ENCODE data around the gene MGST2. TPM values are rescaled to one million over a fixed set of nuclear protein-coding genes. Genes with fewer than 3 reads are reported as not detected.

The MGST2 gene
- total and polyA plus RNA-seq, 4 donors = 51.7 to 171 (median 60.1) TPM

DNA sequence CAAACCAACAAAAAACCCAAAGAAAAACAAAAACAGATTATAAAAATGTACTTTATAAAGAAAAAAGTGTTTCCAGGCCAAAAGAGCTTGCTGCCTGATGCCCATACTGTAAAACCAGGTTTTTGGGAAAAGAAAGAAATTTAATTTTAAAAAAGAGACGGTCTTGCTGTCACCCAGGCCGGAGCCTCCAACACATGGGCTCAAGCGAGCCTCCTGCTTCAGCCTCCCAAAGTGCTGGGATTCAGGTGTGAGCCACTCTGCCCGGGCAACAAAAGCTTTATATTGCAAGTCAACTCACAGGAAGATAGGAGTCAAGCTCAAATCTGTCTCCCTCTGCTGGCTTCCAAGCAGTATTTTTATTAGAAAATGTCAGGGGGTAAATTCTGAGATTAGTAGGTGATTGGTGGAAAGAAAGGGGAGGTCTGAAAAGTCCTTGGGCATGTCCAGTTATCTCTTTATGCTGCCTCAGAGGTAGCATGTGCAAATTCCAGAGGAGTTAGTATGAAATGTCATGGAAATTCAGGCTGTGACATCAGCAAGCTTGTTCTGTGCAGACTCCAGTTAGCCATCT is 39.4 kb downstream of the MGST2 start:
- no peak overlapping the region for H3K27ac ChIP-seq (ENCODE audit: low read depth in 1 of 2, low read length in 1 of 2)
- 97 to 98% methylated on average over 4 of the region's 4 CpGs for WGBS, 2 donors
- peaks cover 0 to 4% (median 0%) of the 10 kb centered on the region in 5 donors for H3K4me1 ChIP-seq (ENCODE audit: control insufficient read depth in 5 of 5, insufficient read depth in 5 of 5, low read length in 5 of 5)
- TF ChIP-seq, protein P1, sequence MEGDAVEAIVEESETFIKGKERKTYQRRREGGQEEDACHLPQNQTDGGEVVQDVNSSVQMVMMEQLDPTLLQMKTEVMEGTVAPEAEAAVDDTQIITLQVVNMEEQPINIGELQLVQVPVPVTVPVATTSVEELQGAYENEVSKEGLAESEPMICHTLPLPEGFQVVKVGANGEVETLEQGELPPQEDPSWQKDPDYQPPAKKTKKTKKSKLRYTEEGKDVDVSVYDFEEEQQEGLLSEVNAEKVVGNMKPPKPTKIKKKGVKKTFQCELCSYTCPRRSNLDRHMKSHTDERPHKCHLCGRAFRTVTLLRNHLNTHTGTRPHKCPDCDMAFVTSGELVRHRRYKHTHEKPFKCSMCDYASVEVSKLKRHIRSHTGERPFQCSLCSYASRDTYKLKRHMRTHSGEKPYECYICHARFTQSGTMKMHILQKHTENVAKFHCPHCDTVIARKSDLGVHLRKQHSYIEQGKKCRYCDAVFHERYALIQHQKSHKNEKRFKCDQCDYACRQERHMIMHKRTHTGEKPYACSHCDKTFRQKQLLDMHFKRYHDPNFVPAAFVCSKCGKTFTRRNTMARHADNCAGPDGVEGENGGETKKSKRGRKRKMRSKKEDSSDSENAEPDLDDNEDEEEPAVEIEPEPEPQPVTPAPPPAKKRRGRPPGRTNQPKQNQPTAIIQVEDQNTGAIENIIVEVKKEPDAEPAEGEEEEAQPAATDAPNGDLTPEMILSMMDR (IDR thresholded peaks at IDR 0.05; ENCODE audit: control extremely low read depth, extremely low read depth) = no peak
- DNase-seq = no peak
- no peaks in the 10 kb centered on the region for H3K27me3 ChIP-seq (ENCODE audit: control insufficient read depth in 3 of 3, insufficient read depth in 3 of 3, low read length in 2 of 3)
- ATAC-seq (ENCODE audit: insufficient read depth, low FRiP score) = no peak
- peaks cover 3 to 18% (median 7%) of the 10 kb centered on the region in 4 donors for H3K36me3 ChIP-seq (ENCODE audit: control insufficient read depth in 4 of 4, insufficient read depth in 4 of 4, low read length in 4 of 4)
- no peaks in the 10 kb centered on the region for H3K9me3 ChIP-seq (ENCODE audit: control insufficient read depth in 4 of 4, insufficient read depth in 3 of 4, low read length in 3 of 4)
- H3K4me3 ChIP-seq = no peak overlapping the region
- H3K9ac ChIP-seq (ENCODE audit: insufficient read depth in 1 of 2, low read length in 2 of 2) = no peak overlapping the region

DNA sequence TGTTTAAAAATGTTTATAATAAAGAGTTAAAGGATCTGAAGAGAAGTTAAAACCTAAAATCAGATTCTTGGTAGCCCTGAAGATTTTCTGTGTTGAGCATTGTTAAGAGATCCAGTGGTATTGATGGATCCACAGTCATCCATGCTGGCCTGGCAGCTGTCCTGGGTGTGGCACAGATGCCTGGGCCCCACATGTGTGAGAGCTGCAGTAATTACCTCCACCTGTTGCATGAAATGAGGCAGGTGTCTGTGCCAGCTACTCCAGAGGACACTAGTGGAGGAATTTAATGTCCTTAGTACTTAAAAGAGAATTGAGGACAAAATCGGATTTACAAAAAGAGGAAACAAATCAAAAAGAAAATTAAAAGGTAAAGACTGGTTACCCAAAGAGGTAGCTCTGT is 44.0 kb downstream of the MGST2 start:
- Histone ChIP-seq H3K36me3 (ENCODE audit: control insufficient read depth in 4 of 4, insufficient read depth in 4 of 4, low read length in 4 of 4) (peaks cover 0 to 5% (median 2%) of the 10 kb centered on the region in 4 donors), H3K9ac (ENCODE audit: insufficient read depth in 1 of 2, low read length in 2 of 2) (no peak overlapping the region), H3K9me3 (ENCODE audit: control insufficient read depth in 4 of 4, insufficient read depth in 3 of 4, low read length in 3 of 4) (no peaks in the 10 kb centered on the region), H3K27me3 (ENCODE audit: control insufficient read depth in 3 of 3, insufficient read depth in 3 of 3, low read length in 2 of 3) (no peaks in the 10 kb centered on the region), H3K4me1 (ENCODE audit: control insufficient read depth in 5 of 5, insufficient read depth in 5 of 5, low read length in 5 of 5) (peaks cover 0 to 8% (median 0%) of the 10 kb centered on the region in 5 donors), H3K4me3 (no peak overlapping the region), H3K27ac (ENCODE audit: low read depth in 1 of 2, low read length in 1 of 2) (no peak overlapping the region)
- DNase-seq (no peak), ATAC-seq (ENCODE audit: insufficient read depth, low FRiP score) (no peak)
- WGBS, 2 donors = 48 to 93% methylated on average over 1 of the region's 1 CpG
- TF ChIP-seq, protein P1 (IDR thresholded peaks at IDR 0.05; ENCODE audit: control extremely low read depth, extremely low read depth) = no peak

DNA sequence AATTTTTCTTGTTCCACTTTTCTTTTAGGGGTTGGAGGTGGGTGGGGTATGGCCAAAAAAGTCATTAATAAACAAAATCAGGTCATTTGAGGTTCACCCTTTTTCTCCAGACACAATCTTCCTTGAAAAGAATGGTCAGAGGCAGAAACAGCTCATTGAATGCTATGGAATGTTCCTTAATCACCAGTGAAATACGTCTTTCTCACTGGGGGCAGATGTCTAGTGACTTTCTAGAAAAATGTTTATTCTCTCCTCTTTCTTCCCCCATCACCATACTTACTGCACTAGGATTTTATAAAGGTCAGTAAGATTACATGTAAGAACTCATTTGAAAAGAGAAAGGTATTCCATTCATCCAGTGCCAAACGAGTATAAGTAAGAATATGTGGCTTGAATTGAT is 44.5 kb downstream of the MGST2 start:
- Histone ChIP-seq H3K9ac (ENCODE audit: insufficient read depth in 1 of 2, low read length in 2 of 2) (no peak overlapping the region), H3K27me3 (ENCODE audit: control insufficient read depth in 3 of 3, insufficient read depth in 3 of 3, low read length in 2 of 3) (no peaks in the 10 kb centered on the region), H3K4me3 (no peak overlapping the region), H3K36me3 (ENCODE audit: control insufficient read depth in 4 of 4, insufficient read depth in 4 of 4, low read length in 4 of 4) (peaks cover 0 to 3% (median 2%) of the 10 kb centered on the region in 4 donors), H3K4me1 (ENCODE audit: control insufficient read depth in 5 of 5, insufficient read depth in 5 of 5, low read length in 5 of 5) (peaks cover 0 to 8% (median 0%) of the 10 kb centered on the region in 5 donors), H3K9me3 (ENCODE audit: control insufficient read depth in 4 of 4, insufficient read depth in 3 of 4, low read length in 3 of 4) (no peaks in the 10 kb centered on the region), H3K27ac (ENCODE audit: low read depth in 1 of 2, low read length in 1 of 2) (no peak overlapping the region)
- WGBS, 2 donors = 85 to 91% methylated on average over 2 of the region's 2 CpGs
- TF ChIP-seq, protein P1 (IDR thresholded peaks at IDR 0.05; ENCODE audit: control extremely low read depth, extremely low read depth) = no peak
- peak in 2 of 3 donors; percentile 17 to 20 for DNase-seq
- ATAC-seq (ENCODE audit: insufficient read depth, low FRiP score) = no peak

DNA sequence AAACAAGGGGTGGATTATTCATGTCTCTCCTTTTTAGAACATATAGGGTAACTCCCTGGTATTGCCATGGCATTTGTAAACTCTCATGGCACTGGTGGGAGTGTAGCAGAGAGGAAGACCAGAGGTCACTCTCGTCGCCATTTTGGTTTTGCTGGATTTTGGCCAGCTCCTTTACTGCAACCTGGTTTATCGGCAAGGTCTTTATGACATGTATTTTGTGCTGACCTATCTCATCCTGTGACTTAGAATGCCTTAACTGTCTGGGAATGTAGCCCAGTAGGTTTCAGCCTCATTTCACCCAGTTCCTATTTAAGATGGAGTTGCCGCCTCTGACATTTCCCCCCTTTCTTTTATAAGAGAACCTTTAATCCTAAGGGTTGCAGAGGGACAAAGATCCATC is 45.8 kb downstream of the MGST2 start:
- 90 to 97% methylated on average over 4 of the region's 4 CpGs for WGBS, 2 donors
- Histone ChIP-seq H3K27ac (ENCODE audit: low read depth in 1 of 2, low read length in 1 of 2) (no peak overlapping the region), H3K36me3 (ENCODE audit: control insufficient read depth in 4 of 4, insufficient read depth in 4 of 4, low read length in 4 of 4) (peaks cover 0 to 1% (median 0%) of the 10 kb centered on the region in 4 donors), H3K4me1 (ENCODE audit: control insufficient read depth in 5 of 5, insufficient read depth in 5 of 5, low read length in 5 of 5) (peaks cover 0 to 11% (median 0%) of the 10 kb centered on the region in 5 donors), H3K9ac (ENCODE audit: insufficient read depth in 1 of 2, low read length in 2 of 2) (no peak overlapping the region), H3K4me3 (no peak overlapping the region), H3K9me3 (ENCODE audit: control insufficient read depth in 4 of 4, insufficient read depth in 3 of 4, low read length in 3 of 4) (no peaks in the 10 kb centered on the region), H3K27me3 (ENCODE audit: control insufficient read depth in 3 of 3, insufficient read depth in 3 of 3, low read length in 2 of 3) (no peaks in the 10 kb centered on the region)
- ATAC-seq (ENCODE audit: insufficient read depth, low FRiP score) = no peak
- no peak for DNase-seq
- TF ChIP-seq, protein P1 (IDR thresholded peaks at IDR 0.05; ENCODE audit: control extremely low read depth, extremely low read depth) = no peak

Measured in lung (tissue), 12 donors.